A549 (cell line): ENCODE data around the gene TNPO3. TPM values are rescaled to one million over a fixed set of nuclear protein-coding genes. Genes with fewer than 3 reads are reported as not detected.

Source experiments
- ATAC-seq, 2 experiments: fragments of 200-7000 bp in 1 of 2; fragments of >200 bp in 1 of 2; cut with Nextera tagmentation in 1 of 2; cut with Tn5 transposase in 1 of 2; 3 replicates each; pipeline versions ENCODE4 v1.8.0 to v1.9.1; 2018 to 2020; ENCODE audit warnings: mild to moderate bottlenecking in 1 of 2, moderate library complexity in 1 of 2
- CTCF ChIA-PET: fragments of 300-600 bp; sonication (Branson Sonifier 250); formaldehyde crosslinking; extraction: SDS; loops from one replicate; lab custom pipeline; 2021; ENCODE audit warnings: antibody characterized with exemption, inconsistent platforms; lab: Yijun Ruan, JAX
- POLR2A ChIA-PET: fragments of 350-600 bp; formaldehyde crosslinking; extraction: SDS; loops from one replicate; lab custom pipeline; 2021; ENCODE audit warnings: antibody characterized with exemption, inconsistent platforms; lab: Yijun Ruan, JAX
- DNase-seq, 2 experiments: peaks; one replicate each; pipeline versions ENCODE4 v3.0.0 to v3.0.0-alpha.2; 2011 to 2016; ENCODE audit warnings: low read depth in 1 of 2, low spot score in 1 of 2
- FAIRE-seq: peaks from 2 replicates; lab custom pipeline; 2011; peaks lifted over from hg19 to GRCh38; lab: Jason Lieb, UNC
- H3K27ac ChIP-seq, 2 experiments: fragments of >200 bp; sonication (Bioruptor Twin); formaldehyde crosslinking; 3 replicates each; pipeline ENCODE4 v1.5.1; 2016 to 2017
- H3K4me1 ChIP-seq: fragments of >200 bp; sonication (Bioruptor Twin); formaldehyde crosslinking; 3 replicates; pipeline ENCODE4 v1.6.1; 2016
- H3K4me2 ChIP-seq: fragments of >200 bp; sonication (Bioruptor Twin); formaldehyde crosslinking; 3 replicates; pipeline ENCODE4 v1.6.1; 2016
- H3K4me3 ChIP-seq: fragments of >200 bp; sonication (Bioruptor Twin); formaldehyde crosslinking; 3 replicates; pipeline ENCODE4 v1.5.1; 2016
- H3K9me3 ChIP-seq: fragments of >200 bp; sonication (Bioruptor Twin); formaldehyde crosslinking; 3 replicates; pipeline ENCODE4 v1.6.1; 2016
- CBX8 ChIP-seq: fragments of 200-600 bp; sonication (generic); IDR thresholded peaks from 2 replicates; pipeline ENCODE4 v1.6.1; 2016
- CHD4 ChIP-seq: fragments of 200-600 bp; sonication (generic); IDR thresholded peaks from 2 replicates; pipeline ENCODE4 v1.6.1; 2016; ENCODE audit warnings: antibody characterized with exemption, mild to moderate bottlenecking, borderline replicate concordance
- ESRRA ChIP-seq: fragments of 150-350 bp; IDR thresholded peaks from 2 replicates; pipeline ENCODE4 v1.6.1; 2014; ENCODE audit warnings: mild to moderate bottlenecking, low read length, borderline replicate concordance
- HDAC2 ChIP-seq: fragments of 200-600 bp; sonication (generic); IDR thresholded peaks from 2 replicates; pipeline ENCODE4 v1.6.1; 2016
- HEYL ChIP-seq: fragments of 250-450 bp; sonication (Bioruptor Pico); IDR thresholded peaks from 2 replicates; pipeline ENCODE4 v1.8.0; 2021; ENCODE audit warnings: mild to moderate bottlenecking, moderate library complexity
- HOXB5 ChIP-seq: fragments of 250-450 bp; sonication (Bioruptor Pico); IDR thresholded peaks from 2 replicates; pipeline ENCODE4 v1.5.0; 2020; ENCODE audit warnings: mild to moderate bottlenecking, moderate library complexity
- JUN ChIP-seq, 2 experiments: fragments of >200 bp; sonication (Bioruptor Twin); formaldehyde crosslinking; IDR thresholded peaks; 2 replicates in 1 of 2; 3 replicates in 1 of 2; pipeline ENCODE4 v1.6.1; 2016 to 2017
- JUNB ChIP-seq: fragments of >200 bp; sonication (Bioruptor Twin); formaldehyde crosslinking; IDR thresholded peaks from 2 replicates; pipeline ENCODE4 v1.6.1; 2016
- KDM5A ChIP-seq: fragments of 200-600 bp; sonication (generic); IDR thresholded peaks from 2 replicates; pipeline ENCODE4 v1.6.1; 2016; ENCODE audit warnings: antibody characterized with exemption, mild to moderate bottlenecking
- MYC ChIP-seq: IDR thresholded peaks from 2 replicates; pipeline ENCODE4 v1.6.1; 2012; ENCODE audit warnings: mild to moderate bottlenecking, inconsistent platforms, low read length, improper control_type of control experiment, borderline replicate concordance
- PHF8 ChIP-seq: fragments of 200-600 bp; sonication (generic); IDR thresholded peaks from 2 replicates; pipeline ENCODE4 v1.6.1; 2016; ENCODE audit warnings: low read depth, mild to moderate bottlenecking, antibody characterized with exemption, moderate library complexity, borderline replicate concordance
- RAD21 ChIP-seq, 2 experiments: fragments of >200 bp in 1 of 2; sonication (Bioruptor Twin) in 1 of 2; formaldehyde crosslinking in 1 of 2; IDR thresholded peaks in 1 of 2; conservative IDR thresholded peaks in 1 of 2; 2 replicates in 1 of 2; 3 replicates in 1 of 2; pipeline ENCODE4 v1.6.1; 2012 to 2018; ENCODE audit warnings: inconsistent platforms in 1 of 2
- RFX5 ChIP-seq: fragments of 450-650 bp; IDR thresholded peaks from 2 replicates; pipeline ENCODE4 v1.7.1; 2014; ENCODE audit warnings: antibody characterized with exemption, mild to moderate bottlenecking, moderate library complexity
- RNF2 ChIP-seq: fragments of 200-600 bp; sonication (generic); IDR thresholded peaks from 2 replicates; pipeline ENCODE4 v1.6.1; 2016; ENCODE audit warnings: low read depth, mild to moderate bottlenecking, antibody characterized with exemption, moderate library complexity, borderline replicate concordance
- SMC3 ChIP-seq: fragments of >200 bp; sonication (Bioruptor Twin); formaldehyde crosslinking; IDR thresholded peaks from 3 replicates; pipeline ENCODE4 v1.6.1; 2018; ENCODE audit warnings: inconsistent platforms
- TFCP2L1 ChIP-seq: fragments of 250-450 bp; sonication (Bioruptor Pico); IDR thresholded peaks from 2 replicates; pipeline ENCODE4 v1.5.0; 2021; ENCODE audit warnings: mild to moderate bottlenecking
- ZFP36 ChIP-seq: fragments of 450-650 bp; IDR thresholded peaks from 2 replicates; pipeline ENCODE4 v1.6.1; 2014; ENCODE audit warnings: borderline replicate concordance; ENCODE audit not compliant: partially characterized antibody
- WGBS: methylation state at CpG from one replicate; pipeline ENCODE4 v1.1.6; 2017; ENCODE audit errors: missing lambda C conversion rate; 5-methylcytosine and 5-hydroxymethylcytosine counted together
- polyA plus RNA-seq, 4 experiments: library from polyadenylated mRNA; depleted of rRNA in 3 of 4; stranded (reverse); fragments of >200 nt; fragmentation: RNase III in 1 of 4; extraction: RNeasy Plus Mini Kit Qiagen cat#74134 plus additional on column Dnase treatment in 1 of 4; gene quantifications; 2 replicates in 3 of 4; 3 replicates in 1 of 4; pipeline ENCODE4 v1.2.3, GENCODE V29; 2011 to 2017
- TF ChIP-seq, protein P1 (sequence below): fragments of >200 bp; sonication (Bioruptor Twin); formaldehyde crosslinking; IDR thresholded peaks from 3 replicates; pipeline ENCODE4 v1.5.1; 2016
- TF ChIP-seq, protein P2 (sequence below): fragments of 450-650 bp; IDR thresholded peaks from 2 replicates; pipeline ENCODE4 v1.6.1; 2014; ENCODE audit warnings: antibody characterized with exemption
- TF ChIP-seq, protein P3 (sequence below): fragments of 250-450 bp; sonication (Bioruptor Pico); IDR thresholded peaks from 2 replicates; pipeline ENCODE4 v1.5.0; 2021; ENCODE audit warnings: mild to moderate bottlenecking, moderate library complexity, borderline replicate concordance
- TF ChIP-seq, protein P4 (sequence below): fragments of 250-450 bp; sonication (Bioruptor Pico); IDR thresholded peaks from 2 replicates; pipeline ENCODE4 v1.5.0; 2020; ENCODE audit warnings: low read depth, mild to moderate bottlenecking, moderate library complexity

The TNPO3 gene
- polyA plus RNA-seq, 2 of the 4 experiments (the other 2 are of a cell fraction) = 43.2 to 66.9 TPM

DNA sequence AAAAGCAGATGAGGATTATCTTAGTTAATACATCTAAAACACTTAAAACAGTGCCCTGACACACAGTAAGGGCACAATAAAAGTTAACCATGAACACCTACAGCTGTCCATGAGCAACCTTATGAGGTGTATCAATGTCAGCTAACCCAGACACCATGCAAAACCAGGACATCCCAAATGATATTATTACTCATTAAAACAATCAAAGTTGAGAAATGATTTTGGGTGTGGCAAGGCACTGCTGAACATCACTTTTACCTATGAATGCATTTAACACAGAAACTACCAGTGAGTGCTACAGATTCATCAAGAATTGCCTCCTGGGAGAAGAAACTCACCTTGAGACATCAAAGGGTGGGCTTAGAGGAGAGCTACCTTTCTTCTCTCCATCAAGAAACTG lies 98.9 kb downstream of the TNPO3 start:
- TF ChIP-seq RFX5 = no peak
- ATAC-seq (no peak), FAIRE-seq (no peak), DNase-seq (no peak)
- Histone ChIP-seq H3K4me3 (no peak overlapping the region), H3K27ac (no peak overlapping the region), H3K9me3 (no peaks in the 10 kb centered on the region), H3K4me1 (no peaks in the 10 kb centered on the region), H3K4me2 (no peak overlapping the region)
- POLR2A ChIA-PET = no interaction called here
- CTCF ChIA-PET = interaction anchor here (0.6 to 1.6 kb wide), 6 partner anchors 9 to 255 kb away, joined by 3 to 9 read pairs (median 3); no protein-coding TSS in a partner anchor

DNA sequence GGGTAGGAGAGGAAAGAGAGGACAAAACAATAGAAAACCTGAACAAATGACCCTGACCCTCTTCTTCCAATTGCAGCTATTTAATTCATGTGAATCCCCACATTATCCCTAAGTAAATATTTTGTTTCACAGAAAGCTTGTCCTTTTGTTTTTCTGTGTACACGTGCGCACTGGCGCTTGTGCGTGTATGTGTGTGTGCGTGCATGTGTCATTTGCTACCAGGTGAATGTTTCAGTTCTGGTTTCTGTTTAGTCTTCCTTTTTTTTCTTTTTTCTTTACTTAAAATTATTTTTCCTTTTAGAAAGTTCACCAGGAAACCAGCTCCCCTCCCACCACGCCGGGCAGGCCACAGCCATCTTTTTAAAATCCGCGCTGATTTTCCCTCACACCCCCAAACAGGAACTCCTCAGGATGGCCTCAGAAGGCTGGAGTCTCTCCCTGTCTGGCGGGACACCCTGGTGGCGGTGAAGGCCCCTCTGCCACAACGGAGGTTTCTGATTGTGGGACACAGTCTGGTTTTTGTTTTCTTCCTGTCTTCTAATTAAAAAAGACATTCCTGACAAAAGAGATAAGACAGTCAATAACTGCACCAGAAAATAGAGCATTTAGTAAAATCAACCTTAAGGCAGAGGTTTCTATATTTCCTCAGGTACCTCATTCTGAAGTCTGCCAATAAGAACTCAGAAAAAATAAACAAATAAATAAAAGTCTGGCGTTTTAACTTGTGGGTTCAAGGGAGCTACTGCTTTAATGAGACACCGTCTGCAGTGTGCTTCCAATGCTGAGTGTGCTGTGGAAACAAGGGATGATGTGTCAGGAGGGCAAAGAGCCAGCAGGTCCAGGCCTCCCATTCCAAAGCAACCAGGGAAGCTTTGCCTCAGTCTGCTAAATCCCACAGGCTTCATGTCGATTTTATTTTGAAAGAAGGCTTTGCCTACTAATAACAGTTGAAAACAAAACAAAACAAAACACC lies 99.8 kb downstream of the TNPO3 start:
- Histone ChIP-seq H3K27ac (no peak overlapping the region), H3K4me2 (no peak overlapping the region), H3K4me1 (no peaks in the 10 kb centered on the region), H3K9me3 (no peaks in the 10 kb centered on the region), H3K4me3 (no peak overlapping the region)
- FAIRE-seq (no peak), ATAC-seq (no peak), DNase-seq (no peak)
- ChIA-PET CTCF (interaction anchor here (0.5 to 1.6 kb wide), 4 partner anchors 30 to 136 kb away, joined by 3 to 4 read pairs (median 3); no protein-coding TSS in a partner anchor), POLR2A (no interaction called here)
- 84% methylated on average over 15 of the region's 15 CpGs for WGBS
- TF ChIP-seq CHD4 (no peak), TFCP2L1 (CRISPR knock-in tag) (no peak), RAD21 (conservative IDR thresholded peaks at IDR 0.05 in 1 of 2, IDR thresholded peaks at IDR 0.05 in 1 of 2) (no peak), HDAC2 (no peak), RNF2 (no peak), SMC3 (no peak), JUNB (no peak), CBX8 (no peak), HOXB5 (CRISPR knock-in tag) (no peak), JUN (IDR thresholded peaks at IDR 0.05) (no peak), KDM5A (no peak), PHF8 (no peak), MYC (no peak), ESRRA (no peak), HEYL (no peak)
- TF ChIP-seq, protein P1, sequence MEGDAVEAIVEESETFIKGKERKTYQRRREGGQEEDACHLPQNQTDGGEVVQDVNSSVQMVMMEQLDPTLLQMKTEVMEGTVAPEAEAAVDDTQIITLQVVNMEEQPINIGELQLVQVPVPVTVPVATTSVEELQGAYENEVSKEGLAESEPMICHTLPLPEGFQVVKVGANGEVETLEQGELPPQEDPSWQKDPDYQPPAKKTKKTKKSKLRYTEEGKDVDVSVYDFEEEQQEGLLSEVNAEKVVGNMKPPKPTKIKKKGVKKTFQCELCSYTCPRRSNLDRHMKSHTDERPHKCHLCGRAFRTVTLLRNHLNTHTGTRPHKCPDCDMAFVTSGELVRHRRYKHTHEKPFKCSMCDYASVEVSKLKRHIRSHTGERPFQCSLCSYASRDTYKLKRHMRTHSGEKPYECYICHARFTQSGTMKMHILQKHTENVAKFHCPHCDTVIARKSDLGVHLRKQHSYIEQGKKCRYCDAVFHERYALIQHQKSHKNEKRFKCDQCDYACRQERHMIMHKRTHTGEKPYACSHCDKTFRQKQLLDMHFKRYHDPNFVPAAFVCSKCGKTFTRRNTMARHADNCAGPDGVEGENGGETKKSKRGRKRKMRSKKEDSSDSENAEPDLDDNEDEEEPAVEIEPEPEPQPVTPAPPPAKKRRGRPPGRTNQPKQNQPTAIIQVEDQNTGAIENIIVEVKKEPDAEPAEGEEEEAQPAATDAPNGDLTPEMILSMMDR = no peak
- TF ChIP-seq, protein P2, sequence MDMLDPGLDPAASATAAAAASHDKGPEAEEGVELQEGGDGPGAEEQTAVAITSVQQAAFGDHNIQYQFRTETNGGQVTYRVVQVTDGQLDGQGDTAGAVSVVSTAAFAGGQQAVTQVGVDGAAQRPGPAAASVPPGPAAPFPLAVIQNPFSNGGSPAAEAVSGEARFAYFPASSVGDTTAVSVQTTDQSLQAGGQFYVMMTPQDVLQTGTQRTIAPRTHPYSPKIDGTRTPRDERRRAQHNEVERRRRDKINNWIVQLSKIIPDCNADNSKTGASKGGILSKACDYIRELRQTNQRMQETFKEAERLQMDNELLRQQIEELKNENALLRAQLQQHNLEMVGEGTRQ = no peak

DNA sequence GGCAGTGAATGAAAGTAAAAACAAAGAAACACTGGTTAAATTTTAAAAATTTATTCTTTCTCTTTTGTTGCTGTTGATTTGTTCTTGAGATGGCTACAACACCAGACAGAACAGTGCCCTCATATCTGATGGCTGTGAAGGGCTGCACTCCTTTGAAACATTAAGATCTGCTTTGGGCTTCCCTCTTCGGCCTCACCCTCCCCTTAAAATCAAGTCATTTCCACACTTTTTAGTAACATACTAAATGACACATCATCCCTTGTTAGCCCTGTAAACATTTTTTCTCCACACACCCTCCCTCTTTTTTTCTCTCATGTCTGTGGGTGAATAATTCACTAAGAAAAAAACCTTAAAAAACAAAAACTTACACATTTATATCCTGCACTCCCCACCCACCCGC lies 100.8 kb downstream of the TNPO3 start:
- TF ChIP-seq SMC3 = no peak
- no peak for TF ChIP-seq ZFP36
- no peak for TF ChIP-seq RFX5
- TF ChIP-seq, protein P3, sequence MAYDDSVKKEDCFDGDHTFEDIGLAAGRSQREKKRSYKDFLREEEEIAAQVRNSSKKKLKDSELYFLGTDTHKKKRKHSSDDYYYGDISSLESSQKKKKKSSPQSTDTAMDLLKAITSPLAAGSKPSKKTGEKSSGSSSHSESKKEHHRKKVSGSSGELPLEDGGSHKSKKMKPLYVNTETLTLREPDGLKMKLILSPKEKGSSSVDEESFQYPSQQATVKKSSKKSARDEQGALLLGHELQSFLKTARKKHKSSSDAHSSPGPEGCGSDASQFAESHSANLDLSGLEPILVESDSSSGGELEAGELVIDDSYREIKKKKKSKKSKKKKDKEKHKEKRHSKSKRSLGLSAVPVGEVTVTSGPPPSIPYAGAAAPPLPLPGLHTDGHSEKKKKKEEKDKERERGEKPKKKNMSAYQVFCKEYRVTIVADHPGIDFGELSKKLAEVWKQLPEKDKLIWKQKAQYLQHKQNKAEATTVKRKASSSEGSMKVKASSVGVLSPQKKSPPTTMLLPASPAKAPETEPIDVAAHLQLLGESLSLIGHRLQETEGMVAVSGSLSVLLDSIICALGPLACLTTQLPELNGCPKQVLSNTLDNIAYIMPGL (CRISPR knock-in tag) = no peak
- TF ChIP-seq, protein P4, sequence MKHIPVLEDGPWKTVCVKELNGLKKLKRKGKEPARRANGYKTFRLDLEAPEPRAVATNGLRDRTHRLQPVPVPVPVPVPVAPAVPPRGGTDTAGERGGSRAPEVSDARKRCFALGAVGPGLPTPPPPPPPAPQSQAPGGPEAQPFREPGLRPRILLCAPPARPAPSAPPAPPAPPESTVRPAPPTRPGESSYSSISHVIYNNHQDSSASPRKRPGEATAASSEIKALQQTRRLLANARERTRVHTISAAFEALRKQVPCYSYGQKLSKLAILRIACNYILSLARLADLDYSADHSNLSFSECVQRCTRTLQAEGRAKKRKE (CRISPR knock-in tag) = no peak
- no peaks in the 10 kb centered on the region for H3K9me3 ChIP-seq
- H3K27ac ChIP-seq = no peak overlapping the region
- no peaks in the 10 kb centered on the region for H3K4me1 ChIP-seq
- FAIRE-seq (no peak), ATAC-seq (no peak), DNase-seq (no peak)
- ChIA-PET CTCF (interaction anchor here (0.5 kb wide), 2 partner anchors 29 to 1089 kb away, joined by 3 read pairs; no protein-coding TSS in a partner anchor), POLR2A (no interaction called here)
- H3K4me3 ChIP-seq = no peak overlapping the region
- WGBS = 98% methylated on average over 2 of the region's 2 CpGs
- H3K4me2 ChIP-seq = no peak overlapping the region
